ENCODE results near the gene CLDN7.

Gene CLDN7

DNA sequence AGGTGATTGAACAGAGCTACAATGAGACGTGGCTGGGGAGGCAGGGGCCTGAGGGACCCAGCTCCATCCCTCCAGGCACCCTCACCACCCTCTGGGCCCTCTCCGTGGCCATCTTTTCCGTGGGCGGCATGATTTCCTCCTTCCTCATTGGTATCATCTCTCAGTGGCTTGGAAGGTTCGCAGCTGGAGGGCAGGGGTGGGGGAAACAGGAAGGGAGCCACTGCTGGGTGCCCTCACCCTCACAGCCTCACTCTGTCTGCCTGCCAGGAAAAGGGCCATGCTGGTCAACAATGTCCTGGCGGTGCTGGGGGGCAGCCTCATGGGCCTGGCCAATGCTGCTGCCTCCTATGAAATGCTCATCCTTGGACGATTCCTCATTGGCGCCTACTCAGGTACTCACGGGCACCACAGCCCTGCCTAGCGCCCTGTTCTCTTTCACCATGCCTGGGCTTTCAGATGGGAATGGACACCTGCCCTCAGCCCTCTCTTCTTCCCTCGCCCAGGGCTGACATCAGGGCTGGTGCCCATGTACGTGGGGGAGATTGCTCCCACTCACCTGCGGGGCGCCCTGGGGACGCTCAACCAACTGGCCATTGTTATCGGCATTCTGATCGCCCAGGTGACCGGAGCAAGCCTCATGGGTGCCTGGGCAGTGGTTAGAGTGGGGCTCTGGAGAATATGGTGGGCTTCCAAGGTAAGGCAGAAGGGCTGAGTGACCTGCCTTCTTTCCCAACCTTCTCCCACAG, 21.4 kb upstream of the CLDN7 start:
- TF ChIP-seq ZFX (IDR thresholded peaks at IDR 0.05; ENCODE audit: borderline replicate concordance), result no peak
- TF ChIP-seq, protein P1, sequence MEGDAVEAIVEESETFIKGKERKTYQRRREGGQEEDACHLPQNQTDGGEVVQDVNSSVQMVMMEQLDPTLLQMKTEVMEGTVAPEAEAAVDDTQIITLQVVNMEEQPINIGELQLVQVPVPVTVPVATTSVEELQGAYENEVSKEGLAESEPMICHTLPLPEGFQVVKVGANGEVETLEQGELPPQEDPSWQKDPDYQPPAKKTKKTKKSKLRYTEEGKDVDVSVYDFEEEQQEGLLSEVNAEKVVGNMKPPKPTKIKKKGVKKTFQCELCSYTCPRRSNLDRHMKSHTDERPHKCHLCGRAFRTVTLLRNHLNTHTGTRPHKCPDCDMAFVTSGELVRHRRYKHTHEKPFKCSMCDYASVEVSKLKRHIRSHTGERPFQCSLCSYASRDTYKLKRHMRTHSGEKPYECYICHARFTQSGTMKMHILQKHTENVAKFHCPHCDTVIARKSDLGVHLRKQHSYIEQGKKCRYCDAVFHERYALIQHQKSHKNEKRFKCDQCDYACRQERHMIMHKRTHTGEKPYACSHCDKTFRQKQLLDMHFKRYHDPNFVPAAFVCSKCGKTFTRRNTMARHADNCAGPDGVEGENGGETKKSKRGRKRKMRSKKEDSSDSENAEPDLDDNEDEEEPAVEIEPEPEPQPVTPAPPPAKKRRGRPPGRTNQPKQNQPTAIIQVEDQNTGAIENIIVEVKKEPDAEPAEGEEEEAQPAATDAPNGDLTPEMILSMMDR (IDR thresholded peaks at IDR 0.05), result no peak
- no peak overlapping the region for H3K27ac ChIP-seq

DNA sequence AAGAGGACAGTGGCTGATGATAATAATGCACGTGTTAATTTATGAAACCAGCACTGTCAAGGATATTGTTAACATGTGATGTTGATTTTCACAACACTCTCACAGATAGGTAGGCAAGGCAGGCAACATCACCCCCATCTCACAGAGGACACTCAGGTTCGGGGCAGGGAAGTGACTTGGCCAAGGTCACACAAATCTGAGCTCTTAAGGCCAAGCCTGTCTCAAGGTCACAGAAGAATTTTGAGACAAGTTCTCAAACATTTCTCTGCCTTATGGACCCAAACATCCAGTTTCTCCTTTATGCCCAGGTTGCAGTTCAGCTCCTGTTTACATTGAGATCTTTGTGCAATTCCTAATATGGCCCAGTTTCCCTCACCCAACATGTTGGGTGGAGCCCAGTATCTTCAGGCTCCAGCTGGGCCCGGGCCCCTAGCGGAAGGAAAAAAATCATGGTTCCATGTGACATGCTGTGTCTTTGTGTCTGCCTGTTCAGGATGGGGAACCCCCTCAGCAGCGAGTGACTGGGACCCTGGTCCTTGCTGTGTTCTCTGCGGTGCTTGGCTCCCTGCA, 20.6 kb upstream of the CLDN7 start:
- no peak overlapping the region for H3K27ac ChIP-seq
- TF ChIP-seq, protein P1 (IDR thresholded peaks at IDR 0.05), result no peak
- no peak for TF ChIP-seq ZFX (IDR thresholded peaks at IDR 0.05; ENCODE audit: borderline replicate concordance)

DNA sequence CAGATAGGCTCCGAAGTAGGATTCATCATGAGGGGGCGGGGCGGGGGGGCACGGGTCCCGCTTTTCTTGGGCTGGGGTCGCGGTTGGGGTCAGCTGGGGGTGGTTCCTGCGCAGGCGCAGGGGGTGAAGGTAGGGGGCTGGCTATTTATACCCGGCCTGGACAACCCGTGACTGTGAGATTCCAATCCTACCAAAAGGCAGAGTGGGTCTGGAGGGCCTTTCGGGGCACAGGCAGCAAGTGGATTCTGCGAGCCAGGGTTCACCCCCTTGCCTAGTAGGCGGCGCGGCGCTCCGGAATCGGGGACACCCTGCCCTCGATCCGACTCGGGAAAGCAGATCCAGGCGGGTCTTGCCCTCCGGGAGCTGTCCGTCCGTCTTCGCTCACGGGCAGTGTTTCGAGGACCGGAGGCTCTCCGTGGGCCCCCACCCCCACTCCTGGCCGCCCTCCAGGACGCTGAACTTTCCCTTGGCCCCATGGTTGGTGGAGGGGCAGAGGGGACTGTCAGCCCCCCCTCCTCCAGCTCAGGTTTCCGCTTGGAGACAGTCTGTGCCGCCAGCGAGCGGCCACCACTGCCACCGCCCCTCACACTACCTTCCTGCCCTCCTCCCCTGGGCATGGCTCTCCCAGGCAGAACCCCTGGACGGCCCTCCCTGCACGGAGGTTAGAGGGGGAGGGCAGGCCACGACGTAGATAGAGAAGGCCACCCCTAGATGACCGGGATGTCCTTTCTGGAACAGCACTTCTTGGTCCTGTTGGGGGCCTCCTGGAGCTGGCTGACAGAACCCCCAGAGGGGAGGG, 19.9 kb upstream of the CLDN7 start:
- no peak overlapping the region for H3K27ac ChIP-seq
- no peak for TF ChIP-seq ZFX (IDR thresholded peaks at IDR 0.05; ENCODE audit: borderline replicate concordance)
- TF ChIP-seq, protein P1 (IDR thresholded peaks at IDR 0.05), result no peak

- peak within 1 kb of the TSS; percentile 69 for H3K27ac ChIP-seq
- no peak for TF ChIP-seq ZFX (IDR thresholded peaks at IDR 0.05; ENCODE audit: borderline replicate concordance)
- TF ChIP-seq, protein P1 (IDR thresholded peaks at IDR 0.05), result no peak
These were observed 19.0 kb upstream of the CLDN7 start, which contains the start of gene SLC2A4 for GRCh38 chr17:7281074-7281952. Gene SLC2A4 (plus strand): TSS chr17:7281718. CDS start chr17:7281935, 217 bp downstream.

GRCh38 chr17:7280519-7281073, 18.3 kb upstream of the CLDN7 start:
- TF ChIP-seq ZFX (IDR thresholded peaks at IDR 0.05; ENCODE audit: borderline replicate concordance), result no peak
- TF ChIP-seq, protein P1 (IDR thresholded peaks at IDR 0.05), result peak; percentile 86
- peak overlapping the region; percentile 69 for H3K27ac ChIP-seq

- no peak for TF ChIP-seq ZFX (IDR thresholded peaks at IDR 0.05; ENCODE audit: borderline replicate concordance)
- TF ChIP-seq, protein P1 (IDR thresholded peaks at IDR 0.05), result no peak
- H3K27ac ChIP-seq, result no peak overlapping the region; the same call in 1 of the 2 replicates
These were observed 17.2 kb upstream of the CLDN7 start for GRCh38 chr17:7279448-7279847.

All from 22Rv1 (cell line).